Activated gamma-delta T cell (primary cell): Measurements from ENCODE around the gene NOTCH1.

Experiments
- DNase-seq: peaks from one replicate; lab custom pipeline; 2025; lab: John Stamatoyannopoulos, UW

NOTCH1 gene

GRCh38 chr9:136544964-136545691 lies 720 bp downstream of the NOTCH1 start:
- peak; percentile 49 for DNase-seq

GRCh38 chr9:136544548-136544963 lies 1.3 kb downstream of the NOTCH1 start:
- DNase-seq: peak; percentile 32

GRCh38 chr9:136543830-136544547 lies 1.9 kb downstream of the NOTCH1 start:
- no peak for DNase-seq

- DNase-seq: no peak
Observed at GRCh38 chr9:136543280-136543679, 2.6 kb downstream of the NOTCH1 start.

GRCh38 chr9:136542241-136543040 lies 3.4 kb downstream of the NOTCH1 start:
- DNase-seq: no peak

GRCh38 chr9:136541709-136542108 lies 4.1 kb downstream of the NOTCH1 start:
- DNase-seq: no peak

- no peak for DNase-seq
Observed at GRCh38 chr9:136541179-136541578, 4.7 kb downstream of the NOTCH1 start.

- peak; percentile 51 for DNase-seq
Observed at GRCh38 chr9:136539427-136540421, 6.1 kb downstream of the NOTCH1 start.

- DNase-seq: no peak
Observed at GRCh38 chr9:136538599-136539426, 7.0 kb downstream of the NOTCH1 start.

GRCh38 chr9:136537896-136538598 lies 7.8 kb downstream of the NOTCH1 start:
- no peak for DNase-seq

GRCh38 chr9:136537411-136537810 lies 8.4 kb downstream of the NOTCH1 start:
- no peak for DNase-seq

- DNase-seq: no peak
Observed at GRCh38 chr9:136536721-136537241, 9.1 kb downstream of the NOTCH1 start.

- DNase-seq: no peak
Observed at GRCh38 chr9:136536051-136536720, 9.7 kb downstream of the NOTCH1 start.

GRCh38 chr9:136535070-136535469 lies 10.8 kb downstream of the NOTCH1 start:
- no peak for DNase-seq

GRCh38 chr9:136534366-136534765 lies 11.5 kb downstream of the NOTCH1 start:
- no peak for DNase-seq

GRCh38 chr9:136533775-136534157 lies 12.1 kb downstream of the NOTCH1 start:
- DNase-seq: peak; percentile 47

- peak; percentile 46 for DNase-seq
Observed at GRCh38 chr9:136532799-136533774, 12.8 kb downstream of the NOTCH1 start.
